GM12891 (cell line): ENCODE data around the gene PSME4.

ENCODE experiments used
- DNase-seq: peaks from one replicate; pipeline ENCODE4 v3.0.0; 2011; ENCODE audit warnings: low spot score; ENCODE audit not compliant: insufficient read length
- FAIRE-seq: peaks from 2 replicates; lab custom pipeline; 2011; peaks lifted over from hg19 to GRCh38; lab: Jason Lieb, UNC
- PAX5 ChIP-seq: IDR thresholded peaks from 2 replicates; pipeline ENCODE4 v1.6.1; 2011; ENCODE audit warnings: low read length, moderate library complexity, mild to moderate bottlenecking; ENCODE audit not compliant: insufficient read depth, severe bottlenecking
- POLR2A ChIP-seq: IDR thresholded peaks from 2 replicates; pipeline ENCODE4 v1.6.1; 2011; ENCODE audit warnings: low read depth, low read length, control low read depth
- POLR2AphosphoS5 ChIP-seq: IDR thresholded peaks from 2 replicates; pipeline ENCODE4 v1.6.1; 2011; ENCODE audit warnings: low read depth, low read length, control low read depth
- POU2F2 ChIP-seq: IDR thresholded peaks from 2 replicates; pipeline ENCODE4 v1.6.1; 2011; ENCODE audit warnings: low read depth, mild to moderate bottlenecking, control low read depth, low read length, moderate library complexity
- SPI1 ChIP-seq: IDR thresholded peaks from 2 replicates; pipeline ENCODE4 v1.6.1; 2011; ENCODE audit warnings: low read depth, low read length, control low read depth
- TAF1 ChIP-seq: IDR thresholded peaks from 2 replicates; pipeline ENCODE4 v1.6.1; 2011; ENCODE audit warnings: low read depth, low read length, control low read depth

Gene PSME4

DNA sequence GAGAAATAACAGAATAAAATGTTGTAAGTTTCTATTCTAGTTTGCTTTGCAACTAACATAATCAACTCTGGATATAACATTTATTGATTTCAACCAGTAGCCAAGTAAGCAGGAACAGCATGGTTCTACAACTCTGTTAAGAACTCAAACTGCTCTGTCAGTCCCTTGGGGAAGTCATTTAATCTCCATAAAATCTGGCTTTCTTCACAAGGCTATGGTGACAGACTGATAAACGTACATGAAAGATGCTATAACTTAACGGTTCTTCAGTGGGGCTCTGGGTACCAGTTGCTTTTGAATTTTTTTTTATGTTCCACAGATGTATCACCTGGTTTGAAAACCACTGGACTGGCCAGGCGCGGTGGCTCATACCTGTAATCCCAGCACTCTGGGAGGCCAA, 10.3 kb downstream of the PSME4 start:
- FAIRE-seq = no peak
- no peak for DNase-seq
- TF ChIP-seq TAF1 (no peak), POLR2A (no peak), PAX5 (no peak), SPI1 (no peak), POLR2AphosphoS5 (no peak), POU2F2 (no peak)

DNA sequence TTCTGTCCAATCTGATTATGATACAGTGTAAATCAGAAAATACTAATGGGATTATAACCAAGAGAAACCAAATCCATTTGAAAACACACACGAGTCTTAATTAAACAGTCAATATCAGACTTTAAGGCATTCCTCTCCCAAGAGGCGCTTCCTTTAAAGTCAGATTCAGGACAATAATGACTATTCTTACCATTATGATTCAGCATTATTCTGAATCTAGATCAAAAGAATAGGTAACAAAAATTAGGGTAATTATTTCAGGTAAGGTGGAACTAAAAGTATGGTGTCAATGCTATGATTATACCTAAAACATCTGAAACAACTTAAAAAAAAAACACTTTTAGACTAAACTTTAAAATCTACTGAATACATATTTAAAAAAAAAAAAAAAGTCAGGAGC, 12.3 kb downstream of the PSME4 start:
- no peak for FAIRE-seq
- TF ChIP-seq SPI1 = no peak
- TF ChIP-seq POU2F2 = no peak
- TF ChIP-seq POLR2AphosphoS5 = no peak
- TF ChIP-seq PAX5 = no peak
- TF ChIP-seq POLR2A = no peak
- TF ChIP-seq TAF1 = no peak
- DNase-seq = no peak

DNA sequence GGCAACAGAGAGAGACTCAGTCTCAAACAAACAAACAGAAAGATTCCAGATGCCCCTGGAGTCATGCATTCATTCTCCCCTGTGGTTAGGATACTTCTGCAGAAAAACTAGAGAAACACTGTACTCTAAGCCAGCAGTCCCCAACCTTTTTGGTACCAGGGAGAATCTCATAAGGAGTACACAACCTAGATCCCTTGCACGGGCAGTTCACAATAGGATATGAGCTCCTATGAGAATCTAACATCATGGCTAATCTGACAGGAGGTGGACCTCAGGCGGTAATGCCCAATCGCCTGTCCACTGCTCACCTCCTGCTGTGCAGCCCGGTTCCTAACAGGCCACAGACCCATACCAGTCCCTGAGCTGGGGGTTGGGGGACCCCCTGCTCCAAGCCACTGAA, 18.3 kb downstream of the PSME4 start:
- no peak for DNase-seq
- TF ChIP-seq TAF1 (no peak), POU2F2 (no peak), POLR2AphosphoS5 (no peak), PAX5 (no peak), POLR2A (no peak), SPI1 (no peak)
- FAIRE-seq = no peak

DNA sequence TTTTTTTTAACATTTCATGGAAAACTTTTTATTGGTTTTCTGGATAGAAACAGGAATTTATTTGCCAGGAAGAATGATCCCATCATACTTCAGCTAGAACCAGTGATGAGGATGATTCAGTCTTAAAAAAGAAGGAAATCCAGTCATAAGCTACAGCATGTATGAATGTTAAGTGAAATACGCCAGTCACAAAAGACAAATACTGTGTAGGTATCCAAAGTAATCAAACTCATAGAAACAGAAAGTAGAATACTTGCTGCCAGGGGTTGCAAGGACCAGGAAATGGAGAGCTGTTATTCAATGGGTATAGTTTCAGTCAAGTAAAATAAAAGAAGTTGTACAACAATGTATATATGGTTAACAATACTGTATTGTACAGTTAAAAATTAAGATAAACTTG, 21.3 kb downstream of the PSME4 start:
- DNase-seq = no peak
- no peak for FAIRE-seq
- no peak for TF ChIP-seq TAF1
- TF ChIP-seq POLR2AphosphoS5 = no peak
- no peak for TF ChIP-seq POLR2A
- TF ChIP-seq PAX5 = no peak
- no peak for TF ChIP-seq SPI1
- no peak for TF ChIP-seq POU2F2

DNA sequence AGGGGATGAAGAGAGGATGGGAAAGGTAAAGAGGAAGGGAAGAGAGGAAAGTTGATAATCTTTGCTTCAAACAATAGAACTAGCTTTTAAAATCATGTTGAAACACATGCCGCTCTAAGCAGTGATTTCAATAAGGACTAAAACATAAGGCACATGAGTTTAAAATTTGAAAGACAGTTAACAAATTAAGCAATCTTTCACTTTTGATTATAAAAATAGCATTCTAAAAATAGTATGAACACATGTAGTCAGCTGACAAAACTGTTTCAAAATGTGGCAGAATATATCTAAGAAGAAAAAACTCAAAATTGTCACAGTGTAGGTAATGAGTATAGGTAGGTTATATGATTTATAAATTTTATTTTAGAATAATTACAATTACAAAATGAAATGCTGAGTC, 25.3 kb downstream of the PSME4 start:
- TF ChIP-seq POLR2AphosphoS5 (no peak), POLR2A (no peak), POU2F2 (no peak), PAX5 (no peak), TAF1 (no peak), SPI1 (no peak)
- DNase-seq (no peak), FAIRE-seq (no peak)

DNA sequence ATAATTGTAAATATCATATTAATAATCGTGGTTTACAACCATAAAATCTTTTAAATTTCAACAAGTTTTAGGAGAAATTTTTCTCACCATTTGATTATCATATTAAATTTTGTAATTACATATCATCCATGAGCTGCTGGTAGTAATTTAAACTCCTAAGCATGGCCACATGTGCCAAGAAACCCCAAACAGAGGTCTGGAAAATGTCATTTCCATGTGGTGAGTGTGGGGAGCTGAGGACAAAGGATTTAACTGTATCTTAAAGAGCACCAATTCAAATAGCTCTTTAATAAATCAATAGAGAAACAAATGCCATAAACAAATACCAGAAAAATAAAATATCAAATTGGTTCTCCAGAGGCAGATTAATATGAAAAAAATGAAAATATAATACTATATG, 26.3 kb downstream of the PSME4 start:
- TF ChIP-seq POLR2A (no peak), POU2F2 (no peak), PAX5 (no peak), SPI1 (no peak), TAF1 (no peak), POLR2AphosphoS5 (no peak)
- DNase-seq = no peak
- no peak for FAIRE-seq

DNA sequence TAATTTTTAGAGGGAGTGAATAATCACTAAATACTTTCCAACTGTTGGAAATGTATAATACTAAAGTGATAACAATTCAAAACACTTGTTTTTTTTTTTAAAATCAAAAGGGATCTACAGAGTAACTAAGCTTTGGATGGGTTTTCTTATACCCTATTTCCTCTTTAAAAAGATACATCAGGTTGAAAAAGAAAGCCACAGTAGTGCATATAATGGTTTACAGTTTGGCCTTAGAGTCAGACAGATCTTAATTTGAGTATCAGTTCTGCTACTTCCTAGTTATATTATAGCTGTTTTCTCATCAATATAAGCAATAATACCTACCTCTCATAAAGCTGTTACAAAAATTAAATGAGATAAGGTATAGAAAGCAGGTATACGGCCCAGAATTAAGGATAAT, 28.5 kb downstream of the PSME4 start:
- FAIRE-seq = no peak
- no peak for DNase-seq
- TF ChIP-seq POU2F2 (no peak), POLR2A (no peak), POLR2AphosphoS5 (no peak), PAX5 (no peak), TAF1 (no peak), SPI1 (no peak)

DNA sequence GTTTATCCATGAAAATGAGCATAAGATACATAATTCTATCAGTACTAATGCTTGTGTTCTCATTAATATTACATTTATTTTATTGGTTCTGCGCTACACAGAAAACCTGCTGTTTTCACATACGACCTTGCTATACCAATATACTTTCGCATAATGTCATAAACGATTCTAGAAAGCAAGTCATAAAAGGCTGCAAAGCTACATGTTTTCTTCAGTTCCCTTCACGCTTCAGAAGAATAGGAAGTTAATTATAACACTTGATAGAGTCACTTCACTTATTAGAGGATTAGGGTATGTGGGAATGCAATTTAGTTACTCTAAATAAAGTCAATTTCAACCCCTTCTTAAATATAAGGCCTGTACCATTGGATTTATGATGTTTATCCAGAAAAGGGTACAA, 29.0 kb downstream of the PSME4 start:
- DNase-seq = no peak
- TF ChIP-seq POU2F2 (no peak), POLR2A (no peak), TAF1 (no peak), POLR2AphosphoS5 (no peak), SPI1 (no peak; the same call in 1 of the 2 replicates), PAX5 (no peak)
- FAIRE-seq = no peak

DNA sequence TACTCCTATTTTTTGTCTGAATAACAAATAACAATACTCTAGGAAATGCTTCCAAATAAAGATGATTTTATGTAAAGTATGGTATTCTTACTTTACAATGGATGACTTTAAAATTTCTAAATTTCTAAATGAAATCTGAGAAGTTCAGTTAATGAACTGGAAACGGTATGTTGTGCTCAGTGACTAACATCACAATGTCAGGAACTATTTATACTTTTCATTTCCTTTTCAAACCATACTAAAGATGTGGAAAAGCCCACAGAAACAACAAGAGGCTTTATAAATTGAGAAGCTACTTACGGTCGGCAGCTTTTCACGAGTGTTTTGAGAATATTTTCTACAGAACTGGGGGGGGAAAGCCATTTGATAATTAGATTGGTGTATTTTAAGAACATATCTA, 31.1 kb downstream of the PSME4 start:
- FAIRE-seq (no peak), DNase-seq (no peak)
- TF ChIP-seq SPI1 (no peak), PAX5 (no peak), POU2F2 (no peak), TAF1 (no peak), POLR2AphosphoS5 (no peak), POLR2A (no peak)

DNA sequence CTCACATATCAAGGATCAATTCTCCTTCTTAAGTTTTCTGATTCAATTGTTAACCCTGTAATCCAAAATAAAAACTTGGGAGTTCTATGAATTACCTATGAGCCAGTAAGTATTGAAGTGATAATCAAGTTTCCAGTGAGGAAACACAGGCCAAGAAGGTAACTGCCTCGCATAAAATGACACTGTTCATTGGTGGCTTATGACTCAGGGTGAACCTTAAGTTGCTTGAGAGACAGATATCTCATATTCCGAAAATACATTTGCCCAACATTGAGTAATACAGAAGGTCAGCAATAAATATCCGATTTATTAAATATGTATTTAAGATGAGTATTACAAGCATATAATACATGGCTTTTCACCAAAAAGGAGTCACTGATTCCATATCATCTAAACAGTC, 31.9 kb downstream of the PSME4 start:
- FAIRE-seq = no peak
- TF ChIP-seq TAF1 = no peak
- TF ChIP-seq POU2F2 = no peak
- no peak for TF ChIP-seq PAX5
- TF ChIP-seq SPI1 = no peak
- TF ChIP-seq POLR2A = no peak
- TF ChIP-seq POLR2AphosphoS5 = no peak
- no peak for DNase-seq
